ENCODE measurements around the gene DSN1.

Gene DSN1

GRCh38 chr20:36758276-36758675 lies 15.3 kb downstream of the DSN1 start:
- DNase-seq, result no peak

- no peak for DNase-seq
Measured at GRCh38 chr20:36756496-36756895, 17.1 kb downstream of the DSN1 start.

GRCh38 chr20:36754656-36755222 lies 18.8 kb downstream of the DSN1 start:
- DNase-seq, result peak in 31 of 58 donors; percentile 4 to 76 (median 26)

GRCh38 chr20:36752582-36752981 lies 21.0 kb downstream of the DSN1 start:
- DNase-seq, result no peak

GRCh38 chr20:36745927-36746659 lies 27.5 kb downstream of the DSN1 start, which contains the start of gene NDRG3:
Gene NDRG3, minus strand, starts transcription at chr20:36746090. Its CDS starts 24,355 bp downstream, at chr20:36721735.
- DNase-seq, result peak; percentile 25 to 95 (median 87)

- DNase-seq, result peak in 18 of 58 donors; percentile 13 to 69 (median 43)
Measured at GRCh38 chr20:36745234-36745926, 28.2 kb downstream of the DSN1 start.

- peak in 29 of 58 donors; percentile 2 to 52 (median 10) for DNase-seq
Measured at GRCh38 chr20:36744764-36745191, 28.8 kb downstream of the DSN1 start.

- no peak for DNase-seq
Measured at GRCh38 chr20:36744243-36744642, 29.3 kb downstream of the DSN1 start.

- DNase-seq, result no peak
Measured at GRCh38 chr20:36742558-36742957, 31.0 kb downstream of the DSN1 start.

GRCh38 chr20:36741072-36741471 lies 32.5 kb downstream of the DSN1 start:
- DNase-seq, result no peak

- DNase-seq, result no peak
Measured at GRCh38 chr20:36737183-36737499, 36.4 kb downstream of the DSN1 start.

GRCh38 chr20:36736451-36737182 lies 36.9 kb downstream of the DSN1 start:
- no peak for DNase-seq

- DNase-seq, result no peak
Measured at GRCh38 chr20:36732456-36732855, 41.1 kb downstream of the DSN1 start.

- DNase-seq, result no peak
Measured at GRCh38 chr20:36728986-36729385, 44.6 kb downstream of the DSN1 start.

GRCh38 chr20:36726168-36726567 lies 47.4 kb downstream of the DSN1 start:
- no peak for DNase-seq

GRCh38 chr20:36720510-36720909 lies 53.1 kb downstream of the DSN1 start:
- no peak for DNase-seq

- DNase-seq, result peak in 16 of 58 donors; percentile 0 to 32 (median 4)
Measured at GRCh38 chr20:36717657-36718056, 55.9 kb downstream of the DSN1 start.

- DNase-seq, result no peak
Measured at GRCh38 chr20:36717021-36717420, 56.5 kb downstream of the DSN1 start.

GRCh38 chr20:36712775-36713174 lies 60.8 kb downstream of the DSN1 start:
- no peak for DNase-seq

GRCh38 chr20:36709126-36709525 lies 64.4 kb downstream of the DSN1 start:
- no peak for DNase-seq

GRCh38 chr20:36703530-36703929 lies 70.0 kb downstream of the DSN1 start:
- DNase-seq, result no peak

Measured in anterior cingulate cortex (tissue), 58 donors.